MCF 10A (cell line): Measurements from ENCODE around the gene PRKAR1B. TPM values are rescaled to one million over a fixed set of nuclear protein-coding genes. Genes with fewer than 3 reads are reported as not detected.

Experiments used
- BruUV-seq: library from RNA; stranded (reverse); fragments of 400-500 nt; replicated peaks from 2 replicates; lab custom pipeline; 2021; lab: Mats Ljungman, UMichigan
- CTCF ChIA-PET: fragments of 300-600 bp; sonication (Branson Sonifier 250); formaldehyde crosslinking; extraction: SDS; loops from one replicate; lab custom pipeline; 2021; ENCODE audit warnings: antibody characterized with exemption, inconsistent platforms; lab: Yijun Ruan, JAX
- POLR2A ChIA-PET: fragments of 300-600, 350-650 bp; sonication (Branson Sonifier 250); formaldehyde crosslinking; extraction: SDS; loops from one replicate; lab custom pipeline; 2020; ENCODE audit warnings: antibody characterized with exemption, inconsistent platforms; lab: Yijun Ruan, JAX
- DNase-seq: peaks from one replicate; pipeline ENCODE4 v3.0.0-alpha.2; 2018; ENCODE audit not compliant: unreplicated experiment
- H3K27ac Mint-ChIP-seq: one replicate; pipeline ENCODE4 v1.8.0; 2022; ENCODE audit warnings: mild to moderate bottlenecking, low read depth, mixed read lengths; ENCODE audit not compliant: unreplicated experiment
- H3K27me3 Mint-ChIP-seq: one replicate; pipeline ENCODE4 v1.8.0; 2022; ENCODE audit warnings: mixed read lengths; ENCODE audit not compliant: insufficient read depth, unreplicated experiment
- H3K36me3 Mint-ChIP-seq: one replicate; pipeline ENCODE4 v1.8.0; 2022; ENCODE audit warnings: mild to moderate bottlenecking, moderate library complexity, mixed read lengths; ENCODE audit not compliant: insufficient read depth, unreplicated experiment
- H3K4me1 Mint-ChIP-seq: one replicate; pipeline ENCODE4 v1.8.0; 2022; ENCODE audit warnings: mixed read lengths; ENCODE audit not compliant: insufficient read depth, unreplicated experiment
- H3K4me3 Mint-ChIP-seq: one replicate; pipeline ENCODE4 v1.8.0; 2022; ENCODE audit warnings: mild to moderate bottlenecking, moderate library complexity, mixed read lengths; ENCODE audit not compliant: unreplicated experiment
- H3K9me3 Mint-ChIP-seq: one replicate; pipeline ENCODE4 v1.8.0; 2022; ENCODE audit warnings: mixed read lengths; ENCODE audit not compliant: unreplicated experiment
- CTCF ChIP-seq: fragments of 200-600 bp; IDR thresholded peaks from one replicate; pipeline ENCODE4 v1.8.0; 2022; ENCODE audit warnings: antibody characterized with exemption, mild to moderate bottlenecking; ENCODE audit not compliant: unreplicated experiment
- intact Hi-C: fragments of 100-400 bp; cut with micrococcal nuclease; formaldehyde crosslinking; loops from 2 replicates; pipeline ENCODE4 v1.14.1; 2022
- total RNA-seq: library from RNA; stranded (reverse); gene quantifications from 2 replicates; pipeline ENCODE4 v1.2.3, GENCODE V29; 2022

Gene PRKAR1B
- total RNA-seq, 1 experiment from 2014 or later, result 31.5 TPM

GRCh38 chr7:751826-752225 lies 24.7 kb upstream of the PRKAR1B start:
- BruUV-seq, result no TSS peak
- ChIA-PET CTCF (interaction anchor here (0.6 to 1.2 kb wide), 2 partner anchors 20 to 122 kb away, joined by 3 to 6 read pairs; no protein-coding TSS in a partner anchor), POLR2A (no interaction called here)
- H3K4me1 Mint-ChIP-seq, result no peaks in the 10 kb centered on the region
- peaks cover 49% of the 10 kb centered on the region for H3K36me3 Mint-ChIP-seq
- no peaks in the 10 kb centered on the region for H3K9me3 Mint-ChIP-seq
- H3K27me3 Mint-ChIP-seq, result no peaks in the 10 kb centered on the region
- intact Hi-C loops, result no loop called here
- no peak overlapping the region for H3K4me3 Mint-ChIP-seq
- H3K27ac Mint-ChIP-seq, result no peak overlapping the region
- no peak for TF ChIP-seq CTCF
- no peak for DNase-seq

- no peaks in the 10 kb centered on the region for H3K27me3 Mint-ChIP-seq
- DNase-seq, result no peak
- no TSS peak for BruUV-seq
- H3K4me3 Mint-ChIP-seq, result no peak overlapping the region
- intact Hi-C loops, result no loop called here
- no peaks in the 10 kb centered on the region for H3K9me3 Mint-ChIP-seq
- peaks cover 45% of the 10 kb centered on the region for H3K36me3 Mint-ChIP-seq
- no peaks in the 10 kb centered on the region for H3K4me1 Mint-ChIP-seq
- no peak overlapping the region for H3K27ac Mint-ChIP-seq
- POLR2A ChIA-PET, result no interaction called here
- CTCF ChIA-PET, result no interaction called here
- no peak for TF ChIP-seq CTCF
Observed at GRCh38 chr7:750111-750905, 23.2 kb upstream of the PRKAR1B start.

- no peak overlapping the region for H3K4me3 Mint-ChIP-seq
- CTCF ChIA-PET, result no interaction called here
- POLR2A ChIA-PET, result no interaction called here
- peaks cover 46% of the 10 kb centered on the region for H3K36me3 Mint-ChIP-seq
- H3K27ac Mint-ChIP-seq, result no peak overlapping the region
- no peak for TF ChIP-seq CTCF
- no TSS peak for BruUV-seq
- H3K27me3 Mint-ChIP-seq, result no peaks in the 10 kb centered on the region
- DNase-seq, result no peak
- H3K9me3 Mint-ChIP-seq, result no peaks in the 10 kb centered on the region
- intact Hi-C loops, result no loop called here
- H3K4me1 Mint-ChIP-seq, result no peaks in the 10 kb centered on the region
Observed at GRCh38 chr7:749140-749551, 22.1 kb upstream of the PRKAR1B start.

GRCh38 chr7:748446-748845 lies 21.4 kb upstream of the PRKAR1B start:
- ChIA-PET CTCF (no interaction called here), POLR2A (no interaction called here)
- Mint-ChIP-seq H3K36me3 (peaks cover 41% of the 10 kb centered on the region), H3K27me3 (no peaks in the 10 kb centered on the region), H3K4me1 (no peaks in the 10 kb centered on the region), H3K27ac (no peak overlapping the region), H3K9me3 (no peaks in the 10 kb centered on the region), H3K4me3 (no peak overlapping the region)
- intact Hi-C loops, result no loop called here
- no peak for DNase-seq
- no peak for TF ChIP-seq CTCF
- BruUV-seq, result no TSS peak
